HAP-1 (cell line): ENCODE measurements around the gene CROCC2.

Source experiments
- DNase-seq, 2 experiments: peaks; one replicate each; pipeline ENCODE4 v3.0.0-alpha.2; 2016 to 2020; ENCODE audit warnings: low spot score in 2 of 2
- H3K27me3 ChIP-seq: fragments of 250-450 bp; sonication (Bioruptor Pico); 2 replicates; pipeline ENCODE4 v1.5.1; 2020; ENCODE audit warnings: low read depth, mild to moderate bottlenecking, moderate library complexity
- H3K36me3 ChIP-seq: fragments of 250-450 bp; sonication (Bioruptor Pico); replicated peaks from 2 replicates; pipeline ENCODE4 v1.5.1; 2020; ENCODE audit warnings: mild to moderate bottlenecking
- H3K4me1 ChIP-seq: fragments of 250-450 bp; sonication (Bioruptor Pico); 2 replicates; pipeline ENCODE4 v1.5.1; 2020; ENCODE audit warnings: mild to moderate bottlenecking
- H3K4me3 ChIP-seq: fragments of 250-450 bp; sonication (Bioruptor Pico); 2 replicates; pipeline ENCODE4 v1.5.1; 2020; ENCODE audit warnings: mild to moderate bottlenecking, moderate library complexity
- H3K9me3 ChIP-seq: fragments of 250-450 bp; sonication (Bioruptor Pico); 2 replicates; pipeline ENCODE4 v1.5.1; 2020; ENCODE audit warnings: mild to moderate bottlenecking, moderate library complexity
- in situ Hi-C: fragments of 300-500 bp; cut with MboI; formaldehyde crosslinking; loops from 3 replicates; pipeline ENCODE4 v1.14.3; 2020; ENCODE audit warnings: low sequenced_read_pairs, inconsistent platforms, mixed read lengths

Gene CROCC2

GRCh38 chr2:240902615-240903041 is 3.5 kb upstream of the CROCC2 start:
- DNase-seq = no peak
- Histone ChIP-seq H3K36me3 (no peaks in the 10 kb centered on the region), H3K27me3 (peaks cover 14% of the 10 kb centered on the region; the same call in 1 of the 2 replicates), H3K4me3 (no peak overlapping the region), H3K9me3 (no peaks in the 10 kb centered on the region), H3K4me1 (no peaks in the 10 kb centered on the region)
- in situ Hi-C loops = no loop called here

- DNase-seq = no peak
- no peaks in the 10 kb centered on the region for H3K9me3 ChIP-seq
- in situ Hi-C loops = no loop called here
These were observed 2.7 kb upstream of the CROCC2 start for GRCh38 chr2:240903191-240904060.

GRCh38 chr2:240904216-240905175 is 1.6 kb upstream of the CROCC2 start:
- DNase-seq = no peak
- no peaks in the 10 kb centered on the region for H3K36me3 ChIP-seq
- in situ Hi-C loops = no loop called here

More at GRCh38 chr2:240903191-240904060, 2.7 kb upstream of the CROCC2 start:
- Histone ChIP-seq H3K27me3 (peaks cover 14% of the 10 kb centered on the region; the same call in 1 of the 2 replicates), H3K4me3 (no peak overlapping the region), H3K4me1 (no peaks in the 10 kb centered on the region), H3K36me3 (no peaks in the 10 kb centered on the region)

GRCh38 chr2:240905176-240905781 is 857 bp upstream of the CROCC2 start:
- DNase-seq = no peak
- in situ Hi-C loops = no loop called here
- peaks cover 22% of the 10 kb centered on the region for H3K27me3 ChIP-seq

More at GRCh38 chr2:240904216-240905175, 1.6 kb upstream of the CROCC2 start:
- Histone ChIP-seq H3K27me3 (peaks cover 16% of the 10 kb centered on the region; the same call in 1 of the 2 replicates), H3K4me1 (no peaks in the 10 kb centered on the region), H3K4me3 (no peak overlapping the region), H3K9me3 (no peaks in the 10 kb centered on the region)

GRCh38 chr2:240906911-240907590 is 915 bp downstream of the CROCC2 start:
- H3K36me3 ChIP-seq = no peaks in the 10 kb centered on the region
- no peaks in the 10 kb centered on the region for H3K4me1 ChIP-seq
- in situ Hi-C loops = no loop called here
- no peak overlapping the region for H3K4me3 ChIP-seq
- no peak for DNase-seq
- no peaks in the 10 kb centered on the region for H3K9me3 ChIP-seq
- H3K27me3 ChIP-seq = peaks cover 40% of the 10 kb centered on the region

More at GRCh38 chr2:240905176-240905781, 857 bp upstream of the CROCC2 start:
- H3K4me3 ChIP-seq = no peak overlapping the region
- no peaks in the 10 kb centered on the region for H3K36me3 ChIP-seq
- H3K4me1 ChIP-seq = no peaks in the 10 kb centered on the region
- no peaks in the 10 kb centered on the region for H3K9me3 ChIP-seq

- Histone ChIP-seq H3K36me3 (no peaks in the 10 kb centered on the region), H3K9me3 (no peaks in the 10 kb centered on the region), H3K4me3 (no peak overlapping the region), H3K27me3 (peaks cover 45% of the 10 kb centered on the region), H3K4me1 (no peaks in the 10 kb centered on the region)
- no peak for DNase-seq
- in situ Hi-C loops = no loop called here
These were observed 3.3 kb downstream of the CROCC2 start for GRCh38 chr2:240909216-240909974.

GRCh38 chr2:240911641-240912265 is 5.6 kb downstream of the CROCC2 start:
- Histone ChIP-seq H3K4me1 (no peaks in the 10 kb centered on the region), H3K36me3 (no peaks in the 10 kb centered on the region), H3K27me3 (peaks cover 36% of the 10 kb centered on the region), H3K4me3 (no peak overlapping the region), H3K9me3 (no peaks in the 10 kb centered on the region)
- in situ Hi-C loops = no loop called here
- DNase-seq = no peak

GRCh38 chr2:240912878-240913809 is 7.0 kb downstream of the CROCC2 start:
- no peak overlapping the region for H3K4me3 ChIP-seq
- no peaks in the 10 kb centered on the region for H3K4me1 ChIP-seq
- H3K27me3 ChIP-seq = peaks cover 31% of the 10 kb centered on the region
- in situ Hi-C loops = no loop called here
- no peaks in the 10 kb centered on the region for H3K36me3 ChIP-seq
- H3K9me3 ChIP-seq = no peaks in the 10 kb centered on the region
- DNase-seq = no peak

GRCh38 chr2:240913810-240914644 is 7.9 kb downstream of the CROCC2 start:
- Histone ChIP-seq H3K36me3 (no peaks in the 10 kb centered on the region), H3K27me3 (peaks cover 31% of the 10 kb centered on the region), H3K4me3 (no peak overlapping the region), H3K4me1 (no peaks in the 10 kb centered on the region), H3K9me3 (no peaks in the 10 kb centered on the region)
- peak; percentile 12 to 88 for DNase-seq
- in situ Hi-C loops = no loop called here

- Histone ChIP-seq H3K4me1 (no peaks in the 10 kb centered on the region), H3K4me3 (no peak overlapping the region), H3K9me3 (no peaks in the 10 kb centered on the region), H3K27me3 (peaks cover 26% of the 10 kb centered on the region), H3K36me3 (no peaks in the 10 kb centered on the region)
- in situ Hi-C loops = no loop called here
- no peak for DNase-seq
These were observed 8.7 kb downstream of the CROCC2 start for GRCh38 chr2:240914645-240915525.
